GM23338 (cell line): ENCODE data around the gene POLR2A. TPM values are rescaled to one million over a fixed set of nuclear protein-coding genes. Genes with fewer than 3 reads are reported as not detected.

Experiments used
- ATAC-seq: fragments of 200-7000 bp; cut with Tn5 transposase; 3 replicates; pipeline ENCODE4 v1.9.1; 2020
- DNase-seq: peaks from one replicate; pipeline ENCODE4 v3.0.0-alpha.2; 2015; ENCODE audit warnings: low spot score
- H2AFZ ChIP-seq: fragments of 200-600 bp; sonication (generic); 2 replicates; pipeline ENCODE4 v1.8.0; 2016; ENCODE audit warnings: antibody characterized with exemption, mild to moderate bottlenecking, moderate library complexity
- H3F3A ChIP-seq: fragments of 200-600 bp; sonication (generic); replicated peaks from 2 replicates; pipeline ENCODE4 v1.8.0; 2017; ENCODE audit warnings: antibody characterized with exemption, mixed run types, low read depth
- H3K27ac ChIP-seq: fragments of 200-600 bp; sonication (generic); 2 replicates; pipeline ENCODE4 v1.6.1; 2016; ENCODE audit warnings: low read depth
- H3K27me3 ChIP-seq: fragments of 200-600 bp; sonication (generic); 2 replicates; pipeline ENCODE4 v1.8.0; 2016; ENCODE audit warnings: mild to moderate bottlenecking, mixed run types, moderate library complexity; ENCODE audit not compliant: insufficient read depth
- H3K36me3 ChIP-seq: fragments of 200-600 bp; sonication (generic); 2 replicates; pipeline ENCODE4 v1.8.0; 2016; ENCODE audit warnings: mild to moderate bottlenecking; ENCODE audit not compliant: insufficient read depth
- H3K4me1 ChIP-seq: fragments of 200-600 bp; sonication (generic); 2 replicates; pipeline ENCODE4 v1.8.0; 2016; ENCODE audit warnings: mild to moderate bottlenecking, moderate library complexity; ENCODE audit not compliant: insufficient read depth
- H3K4me2 ChIP-seq: fragments of 200-600 bp; sonication (generic); 2 replicates; pipeline ENCODE4 v1.7.1; 2017; ENCODE audit warnings: mixed run types
- H3K4me3 ChIP-seq: fragments of 200-600 bp; sonication (generic); 2 replicates; pipeline ENCODE4 v1.6.1; 2016; ENCODE audit warnings: mixed run types
- H3K79me2 ChIP-seq: fragments of 200-600 bp; sonication (generic); replicated peaks from 2 replicates; pipeline ENCODE4 v1.8.0; 2017; ENCODE audit warnings: mild to moderate bottlenecking; ENCODE audit not compliant: insufficient read depth
- H3K9me2 ChIP-seq: fragments of 200-600 bp; sonication (generic); 2 replicates; pipeline ENCODE4 v1.8.0; 2017; ENCODE audit not compliant: insufficient read depth
- H4K20me1 ChIP-seq: fragments of 200-600 bp; sonication (generic); replicated peaks from 2 replicates; pipeline ENCODE4 v1.8.0; 2017; ENCODE audit warnings: mild to moderate bottlenecking; ENCODE audit not compliant: insufficient read depth
- H3K27ac Mint-ChIP-seq: 2 replicates; pipeline ENCODE4 v1.8.0; 2020; ENCODE audit warnings: inconsistent platforms, mild to moderate bottlenecking, moderate library complexity, mixed read lengths
- H3K27me3 Mint-ChIP-seq: 3 replicates; pipeline ENCODE4 v1.8.0; 2022; ENCODE audit warnings: low read depth, mild to moderate bottlenecking, moderate library complexity, mixed read lengths, inconsistent platforms; ENCODE audit not compliant: insufficient read depth, poor library complexity
- H3K36me3 Mint-ChIP-seq: 3 replicates; pipeline ENCODE4 v1.8.0; 2021; ENCODE audit warnings: low read depth, mild to moderate bottlenecking, inconsistent platforms, moderate library complexity, mixed read lengths
- H3K4me1 Mint-ChIP-seq: 3 replicates; pipeline ENCODE4 v1.8.0; 2020; ENCODE audit warnings: mild to moderate bottlenecking, inconsistent platforms, mixed read lengths
- H3K4me3 Mint-ChIP-seq: 3 replicates; pipeline ENCODE4 v1.8.0; 2021; ENCODE audit warnings: moderate library complexity, mild to moderate bottlenecking, inconsistent platforms, mixed read lengths
- H3K9me3 Mint-ChIP-seq: 3 replicates; pipeline ENCODE4 v1.8.0; 2020; ENCODE audit warnings: moderate library complexity, mild to moderate bottlenecking, inconsistent platforms, mixed read lengths
- CTCF ChIP-seq, 2 experiments: fragments of 200-600 bp in 1 of 2; sonication (generic) in 1 of 2; conservative IDR thresholded peaks; 2 replicates each; pipeline versions ENCODE4 v1.5.1 to v1.6.1; 2016 to 2017; ENCODE audit warnings: antibody characterized with exemption in 2 of 2, low read depth in 2 of 2, mild to moderate bottlenecking in 2 of 2, moderate library complexity in 1 of 2
- ETS1 ChIP-seq: IDR thresholded peaks from 2 replicates; pipeline ENCODE4 v1.6.1; 2016; ENCODE audit warnings: antibody characterized with exemption
- EZH2phosphoT487 ChIP-seq: fragments of 200-600 bp; sonication (generic); IDR thresholded peaks from one replicate; pipeline ENCODE4 v1.8.1; 2018; ENCODE audit warnings: antibody characterized with exemption; ENCODE audit not compliant: unreplicated experiment
- NANOG ChIP-seq: IDR thresholded peaks from 2 replicates; pipeline ENCODE4 v1.6.1; 2016; ENCODE audit warnings: antibody characterized with exemption, borderline replicate concordance
- POLR2AphosphoS5 ChIP-seq: IDR thresholded peaks from 2 replicates; pipeline ENCODE4 v1.6.1; 2016; ENCODE audit warnings: antibody characterized with exemption, low read depth
- REST ChIP-seq: IDR thresholded peaks from one replicate; pipeline ENCODE4 v1.6.1; 2018; ENCODE audit warnings: antibody characterized with exemption; ENCODE audit not compliant: unreplicated experiment
- ZNF114 ChIP-seq: fragments of 250-450 bp; sonication (Bioruptor Pico); IDR thresholded peaks from 2 replicates; pipeline ENCODE4 v1.5.0; 2020; ENCODE audit warnings: mild to moderate bottlenecking, moderate library complexity
- ZNF331 ChIP-seq: fragments of 250-450 bp; sonication (Bioruptor Pico); IDR thresholded peaks from 2 replicates; pipeline ENCODE4 v1.5.0; 2020; ENCODE audit warnings: low read depth, mild to moderate bottlenecking, moderate library complexity
- polyA plus RNA-seq: library from polyadenylated mRNA; unstranded; fragments of >200 nt; fragmentation: Nextera tagmentation; extraction: Ambion mirVana; gene quantifications from 2 replicates; pipeline ENCODE4 v1.2.1, GENCODE V29; 2016
- total RNA-seq: library from RNA; depleted of rRNA; stranded (reverse); fragments of >200 nt; shearing (Covaris generic); gene quantifications from 2 replicates; pipeline ENCODE4 v1.2.3, GENCODE V29; 2014

Gene POLR2A
- total and polyA plus RNA-seq, 2 experiments from 2014 or later: 56.8 to 151 TPM

- H3K27me3 Mint-ChIP-seq: peaks cover 20% of the 10 kb centered on the region
These were observed 23.1 kb upstream of the POLR2A start for GRCh38 chr17:7460850-7461660.

More at GRCh38 chr17:7460850-7461660, 23.1 kb upstream of the POLR2A start:
- H3K27ac ChIP-seq: 0 out of 2 replicates have a peak overlapping the region, but pooled peaks have one; percentile 53
- DNase-seq (peak; percentile 88), ATAC-seq (peak; percentile 85)
- TF ChIP-seq ZNF331 (CRISPR knock-in tag) (no peak), ETS1 (no peak), ZNF114 (CRISPR knock-in tag) (no peak), NANOG (no peak), EZH2phosphoT487 (no peak), CTCF (conservative IDR thresholded peaks at IDR 0.05; ENCODE audit: low read depth in 2 of 2) (no peak), POLR2AphosphoS5 (no peak), REST (no peak)
- Mint-ChIP-seq H3K27ac (peak overlapping the region; percentile 11; the same call in 1 of the 2 replicates), H3K4me1 (peaks cover 19% of the 10 kb centered on the region), H3K4me3 (peak overlapping the region; percentile 22; the same call in 2 of the 3 replicates), H3K9me3 (no peaks in the 10 kb centered on the region; the same call in 2 of the 3 replicates), H3K36me3 (peaks cover 14% of the 10 kb centered on the region; the same call in 2 of the 3 replicates)
- no peak overlapping the region for H3K4me3 ChIP-seq
- no peaks in the 10 kb centered on the region for H3K36me3 ChIP-seq
- no peaks in the 10 kb centered on the region for H3K79me2 ChIP-seq
- H3K27me3 ChIP-seq: no peaks in the 10 kb centered on the region
- peaks cover 4% of the 10 kb centered on the region; the same call in 1 of the 2 replicates for H3K9me2 ChIP-seq
- no peaks in the 10 kb centered on the region for H4K20me1 ChIP-seq
- H2AFZ ChIP-seq: no peak overlapping the region
- H3K4me2 ChIP-seq: 0 out of 2 replicates have a peak overlapping the region, but pooled peaks have one; percentile 30
- 0 out of 2 replicates have a peak, but pooled peaks cover 10% of the 10 kb centered on the region for H3F3A ChIP-seq
- H3K4me1 ChIP-seq: peaks cover 11% of the 10 kb centered on the region; the same call in 1 of the 2 replicates
